ENCODE data around the gene GJE1. TPM values are rescaled to one million over a fixed set of nuclear protein-coding genes. Genes with fewer than 3 reads are reported as not detected.

Gene GJE1
- total and polyA plus RNA-seq, 11 donors: not detected

GRCh38 chr6:142146828-142147662 lies 14.3 kb downstream of the GJE1 start, which contains the start of the genes NMBR and VTA1:
Gene NMBR, minus strand, starts transcription at chr6:142147122. Its CDS starts 58,464 bp downstream, at chr6:142088658.
Gene VTA1, plus strand, starts transcription at chr6:142147263. Its CDS starts 25 bp downstream, at chr6:142147288.
- intact Hi-C loops (cut with DNase I): loop anchor here in 8 of 10 donors (2.0 to 10.0 kb wide), 4 partner anchors 60 to 240 kb away; no protein-coding TSS in a partner anchor
- TF ChIP-seq POLR2A (IDR thresholded peaks at IDR 0.05) (peak in 1 of 2 donors; percentile 61), CTCF (IDR thresholded peaks at IDR 0.05) (peak; percentile 84 to 98 (median 91))
- H3K27me3 ChIP-seq: no peaks in the 10 kb centered on the region
- H3K36me3 ChIP-seq: no peaks in the 10 kb centered on the region
- H3K9me3 ChIP-seq: no peaks in the 10 kb centered on the region
- peaks cover 0 to 34% (median 18%) of the 10 kb centered on the region in 12 donors for H3K4me1 ChIP-seq
- WGBS, 4 donors: 0 to 1% (median 1%) methylated on average over 33 to 38 of the region's 38 CpGs
- peak within 1 kb of the TSS; percentile 75 to 97 (median 84) for H3K4me3 ChIP-seq
- H3K27ac ChIP-seq: peak within 1 kb of the TSS in 11 of 12 donors; percentile 38 to 82 (median 68)
- DNase-seq (peak; percentile 97 to 98 (median 98)), ATAC-seq (peak; percentile 99 to 100 (median 100))

DNA sequence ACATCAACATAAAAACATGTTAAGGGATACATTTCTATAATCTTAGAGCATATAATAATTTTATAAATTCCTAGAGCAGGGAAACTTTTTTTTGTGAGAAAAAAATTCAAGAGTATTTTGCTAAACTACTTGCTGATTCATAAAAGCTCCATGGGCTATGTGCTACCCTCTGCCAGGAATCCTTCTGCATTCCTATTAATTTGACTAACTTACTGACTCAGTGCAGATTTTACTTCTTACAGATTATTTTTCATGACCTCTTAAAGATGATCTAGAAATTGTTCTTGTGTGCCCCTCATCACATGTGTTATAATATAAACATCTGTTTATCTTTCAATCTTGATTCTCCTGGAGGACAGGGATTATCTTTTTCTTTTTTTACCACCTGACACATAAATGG lies 20.0 kb downstream of the GJE1 start:
- no peaks in the 10 kb centered on the region for H3K27me3 ChIP-seq
- intact Hi-C loops (cut with DNase I): loop anchor here in 1 of 10 donors (5.0 kb wide), 1 partner anchor 35 kb away; no protein-coding TSS in a partner anchor
- no peak for ATAC-seq

GRCh38 chr6:142153196-142153595 lies 20.5 kb downstream of the GJE1 start:
- H3K27ac ChIP-seq: no peak overlapping the region
- H3K4me3 ChIP-seq: no peak overlapping the region
- no peak for DNase-seq
- H3K36me3 ChIP-seq: no peaks in the 10 kb centered on the region
- H3K4me1 ChIP-seq: peaks cover 0 to 35% (median 13%) of the 10 kb centered on the region in 12 donors
- H3K27me3 ChIP-seq: no peaks in the 10 kb centered on the region
- ATAC-seq: no peak
- TF ChIP-seq CTCF (IDR thresholded peaks at IDR 0.05) (no peak), POLR2A (IDR thresholded peaks at IDR 0.05) (no peak)
- H3K9me3 ChIP-seq: no peaks in the 10 kb centered on the region
- intact Hi-C loops (cut with DNase I): loop anchor here in 1 of 10 donors (5.0 kb wide), 1 partner anchor 34 kb away; no protein-coding TSS in a partner anchor
- 42 to 91% (median 80%) methylated on average over 2 of the region's 2 CpGs for WGBS, 4 donors

More for the DNA sequence above, 20.0 kb downstream of the GJE1 start:
- Histone ChIP-seq H3K27ac (no peak overlapping the region), H3K4me1 (peaks cover 0 to 39% (median 17%) of the 10 kb centered on the region in 12 donors), H3K9me3 (no peaks in the 10 kb centered on the region), H3K36me3 (no peaks in the 10 kb centered on the region), H3K4me3 (no peak overlapping the region)
- DNase-seq: no peak
- TF ChIP-seq CTCF (IDR thresholded peaks at IDR 0.05) (no peak), POLR2A (IDR thresholded peaks at IDR 0.05) (no peak)

GRCh38 chr6:142154336-142154735 lies 21.6 kb downstream of the GJE1 start:
- intact Hi-C loops (cut with DNase I): loop anchor here in 1 of 10 donors (5.0 kb wide), 1 partner anchor 33 kb away; no protein-coding TSS in a partner anchor
- no peaks in the 10 kb centered on the region for H3K27me3 ChIP-seq
- H3K9me3 ChIP-seq: no peaks in the 10 kb centered on the region
- ATAC-seq (no peak), DNase-seq (no peak)
- TF ChIP-seq CTCF (IDR thresholded peaks at IDR 0.05) (no peak), POLR2A (IDR thresholded peaks at IDR 0.05) (no peak)
- no peaks in the 10 kb centered on the region for H3K36me3 ChIP-seq
- H3K27ac ChIP-seq: no peak overlapping the region
- H3K4me3 ChIP-seq: no peak overlapping the region
- 74 to 82% (median 81%) methylated on average over 1 of the region's 1 CpG for WGBS, 4 donors
- H3K4me1 ChIP-seq: peaks cover 0 to 23% (median 2%) of the 10 kb centered on the region in 12 donors

All from heart left ventricle (tissue), 16 donors.